GM12892 (cell line): Measurements from ENCODE around the gene MPHOSPH10. TPM values are rescaled to one million over a fixed set of nuclear protein-coding genes. Genes with fewer than 3 reads are reported as not detected.
"Not testable (repeated sequence)": the region's sequence is repeated elsewhere in the genome, so short reads cannot be mapped to it uniquely, and the experiment has no call there.

Experiments used
- DNase-seq: peaks from one replicate; pipeline ENCODE4 v3.0.0; 2011; ENCODE audit not compliant: insufficient read length
- FAIRE-seq: peaks from 2 replicates; lab custom pipeline; 2011; peaks lifted over from hg19 to GRCh38; lab: Jason Lieb, UNC
- POLR2A ChIP-seq: IDR thresholded peaks from 2 replicates; pipeline ENCODE4 v1.6.1; 2011; ENCODE audit warnings: low read depth, low read length, control low read depth
- POLR2AphosphoS5 ChIP-seq: IDR thresholded peaks from 2 replicates; pipeline ENCODE4 v1.6.1; 2011; ENCODE audit warnings: low read depth, low read length, control low read depth
- TAF1 ChIP-seq: IDR thresholded peaks from 2 replicates; pipeline ENCODE4 v1.6.1; 2011; ENCODE audit warnings: low read depth, mild to moderate bottlenecking, control low read depth, low read length, borderline replicate concordance
- polyA plus RNA-seq: library from polyadenylated mRNA; unstranded; fragments of >200 nt; gene quantifications from one replicate; pipeline ENCODE4 v1.2.1, GENCODE V29; 2012; ENCODE audit warnings: missing spikeins, inconsistent platforms; ENCODE audit not compliant: missing spikeins

MPHOSPH10 gene, protein sequence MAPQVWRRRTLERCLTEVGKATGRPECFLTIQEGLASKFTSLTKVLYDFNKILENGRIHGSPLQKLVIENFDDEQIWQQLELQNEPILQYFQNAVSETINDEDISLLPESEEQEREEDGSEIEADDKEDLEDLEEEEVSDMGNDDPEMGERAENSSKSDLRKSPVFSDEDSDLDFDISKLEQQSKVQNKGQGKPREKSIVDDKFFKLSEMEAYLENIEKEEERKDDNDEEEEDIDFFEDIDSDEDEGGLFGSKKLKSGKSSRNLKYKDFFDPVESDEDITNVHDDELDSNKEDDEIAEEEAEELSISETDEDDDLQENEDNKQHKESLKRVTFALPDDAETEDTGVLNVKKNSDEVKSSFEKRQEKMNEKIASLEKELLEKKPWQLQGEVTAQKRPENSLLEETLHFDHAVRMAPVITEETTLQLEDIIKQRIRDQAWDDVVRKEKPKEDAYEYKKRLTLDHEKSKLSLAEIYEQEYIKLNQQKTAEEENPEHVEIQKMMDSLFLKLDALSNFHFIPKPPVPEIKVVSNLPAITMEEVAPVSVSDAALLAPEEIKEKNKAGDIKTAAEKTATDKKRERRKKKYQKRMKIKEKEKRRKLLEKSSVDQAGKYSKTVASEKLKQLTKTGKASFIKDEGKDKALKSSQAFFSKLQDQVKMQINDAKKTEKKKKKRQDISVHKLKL
- polyA plus RNA-seq = 28.6 TPM

- FAIRE-seq (peak; percentile 95), DNase-seq (peak; percentile 71)
- TF ChIP-seq POLR2A = peak; percentile 86
- TF ChIP-seq POLR2AphosphoS5 = peak; percentile 88
- TF ChIP-seq TAF1 = peak; percentile 90
These were observed at the start of gene MPHOSPH10, which contains the start of gene MCEE for GRCh38 chr2:71130152-71130904. TSS of gene MPHOSPH10 (plus strand) at chr2:71130634. CDS start at chr2:71130666, 32 bp downstream. TSS of gene MCEE (minus strand) at chr2:71130229. CDS start at chr2:71130219, 10 bp downstream.

DNA sequence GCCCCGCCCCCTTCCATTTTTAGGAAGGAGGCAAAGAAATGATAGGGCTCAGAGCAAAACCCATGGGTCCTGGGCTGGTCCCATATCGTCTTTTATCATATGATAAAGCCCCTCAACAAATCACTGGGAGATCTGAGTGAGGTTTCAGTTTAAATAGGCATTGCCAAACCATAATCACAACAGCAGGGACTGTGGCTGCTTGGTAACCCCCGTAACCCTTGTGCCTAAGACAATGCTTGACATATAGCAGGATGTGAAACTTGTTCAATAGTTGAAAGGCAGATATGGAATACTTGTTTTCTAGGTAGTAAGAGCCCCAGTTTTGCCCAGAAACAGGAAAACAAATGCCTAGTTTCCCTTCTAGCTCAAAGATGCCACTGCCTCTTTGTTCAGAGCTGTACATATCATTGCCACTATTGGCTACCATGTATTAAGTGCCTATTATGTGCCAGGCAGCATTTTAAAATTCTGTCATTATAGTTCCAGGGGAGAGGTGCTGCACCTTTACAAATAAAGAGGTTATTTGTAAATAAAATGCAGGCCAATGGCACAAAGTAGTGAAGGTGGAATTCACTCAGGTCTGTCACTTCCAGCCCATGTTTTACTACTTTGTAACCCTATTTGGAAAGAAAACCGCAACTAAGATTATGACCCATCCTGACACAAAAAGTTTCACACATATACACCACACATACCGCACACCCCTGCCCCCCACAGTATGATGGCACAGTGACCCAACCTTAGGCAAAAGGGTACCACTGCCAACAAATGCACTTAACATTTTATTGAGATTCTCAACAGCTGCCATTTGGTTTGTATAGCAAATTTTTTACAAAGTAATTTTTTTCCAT is 47.8 kb upstream of the MPHOSPH10 start:
- DNase-seq (no peak), FAIRE-seq (no peak)
- no peak for TF ChIP-seq TAF1

DNA sequence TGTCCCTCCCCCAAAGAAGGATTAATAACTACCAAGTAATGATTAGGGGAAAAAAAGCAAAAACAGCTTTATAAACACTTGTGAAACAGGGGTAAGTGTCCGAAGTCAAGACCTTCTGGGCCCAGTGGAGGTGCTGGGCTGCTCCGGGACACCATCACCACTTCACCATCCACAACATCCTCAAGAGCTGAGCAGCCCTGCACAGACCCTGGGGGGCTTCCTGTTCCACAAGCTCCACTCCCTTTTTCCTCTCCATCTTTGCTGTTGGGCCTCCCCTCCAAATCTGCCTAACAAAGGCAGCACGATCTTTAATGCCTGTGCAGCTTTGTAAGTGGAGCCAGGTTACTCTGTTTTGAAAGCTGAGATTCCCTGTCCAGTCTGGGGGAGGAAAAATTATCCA is 47.1 kb upstream of the MPHOSPH10 start:
- not testable (repeated sequence) for FAIRE-seq, DNase-seq

- FAIRE-seq, DNase-seq: not testable (repeated sequence)
These were observed 46.6 kb upstream of the MPHOSPH10 start for GRCh38 chr2:71083752-71084312.

DNA sequence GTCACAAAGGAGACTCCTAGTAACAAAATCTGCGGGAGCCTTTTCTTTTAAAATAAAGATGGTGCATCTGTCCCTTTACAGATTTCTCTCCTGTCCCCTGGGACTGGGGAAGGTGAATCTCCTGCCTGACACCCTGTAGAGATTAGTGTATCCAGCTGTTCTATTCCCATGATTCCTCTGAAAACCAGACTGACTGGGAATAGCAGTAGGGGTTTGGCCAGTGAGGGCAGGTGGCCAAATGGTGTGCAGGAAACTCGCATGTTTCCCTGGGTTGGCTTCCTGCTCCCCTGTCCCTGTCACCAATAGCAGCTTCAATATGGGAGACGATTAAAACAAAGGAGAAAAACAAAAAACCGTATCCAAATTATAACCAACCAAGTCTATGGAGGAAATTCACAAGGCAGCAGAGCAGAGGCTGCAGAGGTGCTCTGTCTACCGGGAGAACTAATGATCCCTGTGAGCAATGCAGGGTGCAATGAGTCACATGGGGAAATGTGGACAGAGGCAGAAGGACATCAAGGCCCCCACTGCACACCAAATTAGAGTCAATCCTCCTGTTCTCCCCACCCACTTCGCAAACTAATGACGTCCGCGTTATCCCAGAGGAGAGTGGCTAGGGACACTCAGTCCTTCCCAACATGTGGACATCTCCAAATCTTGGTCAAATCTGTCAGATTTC is 45.0 kb upstream of the MPHOSPH10 start:
- not testable (repeated sequence) for DNase-seq, FAIRE-seq

DNA sequence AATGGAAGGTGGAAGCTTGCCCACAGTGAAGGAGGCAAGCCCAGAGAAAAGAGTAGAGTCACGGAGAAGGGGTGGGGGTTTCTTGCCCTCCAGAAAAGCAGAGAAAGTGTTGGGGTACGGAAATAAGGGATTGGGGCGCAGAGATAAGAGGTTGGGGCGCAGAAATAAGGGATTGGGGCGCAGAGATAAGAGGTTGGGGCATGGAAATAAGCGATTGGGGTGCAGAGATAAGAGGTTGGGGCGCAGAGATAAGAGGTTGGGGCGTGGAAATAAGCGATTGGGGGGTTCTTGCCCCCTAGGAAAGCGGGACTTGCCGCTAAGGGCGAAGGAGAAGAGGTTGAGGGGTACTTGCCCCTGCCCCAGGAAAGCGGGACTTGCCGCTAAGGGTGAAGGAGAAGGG is 41.0 kb upstream of the MPHOSPH10 start:
- not testable (repeated sequence) for DNase-seq, FAIRE-seq

- FAIRE-seq, DNase-seq: not testable (repeated sequence)
These were observed 38.6 kb upstream of the MPHOSPH10 start for GRCh38 chr2:71091808-71092207.

DNA sequence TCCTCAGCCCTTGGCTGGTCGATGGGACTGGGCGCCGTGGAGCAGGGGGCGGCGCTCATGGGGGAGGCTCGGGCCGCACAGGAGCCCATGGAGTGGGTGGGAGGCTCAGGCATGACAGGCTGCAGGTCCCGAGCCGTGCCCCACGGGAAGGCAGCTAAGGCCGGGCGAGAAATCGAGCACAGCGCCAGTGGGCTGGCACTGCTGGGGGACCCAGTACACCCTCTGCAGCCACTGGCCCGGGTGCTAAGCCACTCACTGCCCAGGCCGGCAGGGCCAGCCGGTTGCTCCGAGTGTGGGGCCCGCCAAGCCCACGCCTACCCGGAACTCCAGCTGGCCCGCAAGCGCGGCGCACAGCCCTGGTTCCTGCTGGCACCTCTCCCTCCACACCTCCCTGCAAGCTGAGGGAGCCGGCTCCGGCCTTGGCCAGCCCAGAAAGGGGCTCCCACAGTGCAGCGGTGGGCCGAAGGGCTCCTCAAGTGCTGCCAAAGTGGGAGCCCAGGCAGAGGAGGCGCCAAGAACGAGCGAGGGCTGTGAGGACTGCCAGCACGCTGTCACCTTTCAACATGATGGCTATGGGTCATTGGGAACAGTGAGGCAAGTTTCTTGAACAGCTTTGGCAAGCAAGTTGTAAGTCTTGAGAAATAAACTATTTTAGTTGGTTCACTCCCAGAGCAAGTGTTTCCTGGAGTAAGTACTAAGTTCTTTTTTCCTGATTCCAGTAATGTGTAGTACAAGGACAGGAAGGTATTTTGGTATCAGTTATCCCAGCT is 37.8 kb upstream of the MPHOSPH10 start:
- not testable (repeated sequence) for DNase-seq, FAIRE-seq

DNA sequence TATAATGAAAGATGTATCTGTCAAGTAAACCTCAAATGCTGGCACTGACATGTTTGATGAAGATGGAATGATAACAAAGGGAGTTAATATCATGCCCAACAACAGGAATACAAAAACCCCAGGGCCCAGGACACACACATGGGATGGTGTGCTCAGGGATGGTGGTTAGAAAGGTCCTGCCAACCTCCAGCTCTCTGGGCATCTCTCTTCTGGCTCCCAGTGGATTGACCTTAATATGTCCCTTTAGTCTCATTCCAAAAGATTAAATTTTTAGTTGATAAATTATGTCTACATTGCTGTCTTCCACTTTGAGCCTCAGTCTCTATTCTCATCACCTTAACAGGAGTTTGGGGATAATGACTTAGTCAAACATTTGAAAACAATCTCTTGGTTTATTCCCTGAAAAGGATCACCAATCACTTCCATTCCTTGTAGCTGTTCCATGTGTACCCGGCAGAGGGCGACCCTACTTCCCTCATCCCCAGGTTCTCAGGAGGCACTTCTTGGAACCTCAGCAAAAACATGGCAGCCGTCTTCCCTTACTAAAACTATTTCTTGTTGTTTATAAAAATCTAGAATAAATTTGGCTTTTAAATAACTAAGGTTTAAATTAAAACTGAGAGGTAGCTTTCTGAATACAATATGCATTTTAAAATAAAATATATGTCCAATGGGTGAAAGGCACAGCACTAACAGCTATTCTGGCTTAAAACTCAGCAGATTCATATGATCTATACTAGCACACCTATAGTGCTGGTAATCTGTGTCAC is 30.1 kb upstream of the MPHOSPH10 start:
- FAIRE-seq (peak; percentile 84), DNase-seq (peak; percentile 32)
- no peak for TF ChIP-seq POLR2A
- no peak for TF ChIP-seq POLR2AphosphoS5
- TF ChIP-seq TAF1 = no peak

GRCh38 chr2:71101656-71102055 is 28.8 kb upstream of the MPHOSPH10 start:
- no peak for DNase-seq
- no peak for TF ChIP-seq POLR2AphosphoS5
- TF ChIP-seq TAF1 = no peak
- no peak for TF ChIP-seq POLR2A
- FAIRE-seq = no peak
